A549 (cell line): ENCODE results near the gene EYA3. TPM values are rescaled to one million over a fixed set of nuclear protein-coding genes. Genes with fewer than 3 reads are reported as not detected.

Experiments
- ATAC-seq, 2 experiments: fragments of 200-7000 bp in 1 of 2; fragments of >200 bp in 1 of 2; cut with Nextera tagmentation in 1 of 2; cut with Tn5 transposase in 1 of 2; 3 replicates each; pipeline versions ENCODE4 v1.8.0 to v1.9.1; 2018 to 2020; ENCODE audit warnings: mild to moderate bottlenecking in 1 of 2, moderate library complexity in 1 of 2
- CTCF ChIA-PET: fragments of 300-600 bp; sonication (Branson Sonifier 250); formaldehyde crosslinking; extraction: SDS; loops from one replicate; lab custom pipeline; 2021; ENCODE audit warnings: antibody characterized with exemption, inconsistent platforms; lab: Yijun Ruan, JAX
- POLR2A ChIA-PET: fragments of 350-600 bp; formaldehyde crosslinking; extraction: SDS; loops from one replicate; lab custom pipeline; 2021; ENCODE audit warnings: antibody characterized with exemption, inconsistent platforms; lab: Yijun Ruan, JAX
- DNase-seq, 2 experiments: peaks; one replicate each; pipeline versions ENCODE4 v3.0.0 to v3.0.0-alpha.2; 2011 to 2016; ENCODE audit warnings: low read depth in 1 of 2, low spot score in 1 of 2
- FAIRE-seq: peaks from 2 replicates; lab custom pipeline; 2011; peaks lifted over from hg19 to GRCh38; lab: Jason Lieb, UNC
- H3K27ac ChIP-seq, 2 experiments: fragments of >200 bp; sonication (Bioruptor Twin); formaldehyde crosslinking; 3 replicates each; pipeline ENCODE4 v1.5.1; 2016 to 2017
- H3K4me1 ChIP-seq: fragments of >200 bp; sonication (Bioruptor Twin); formaldehyde crosslinking; 3 replicates; pipeline ENCODE4 v1.6.1; 2016
- H3K4me2 ChIP-seq: fragments of >200 bp; sonication (Bioruptor Twin); formaldehyde crosslinking; 3 replicates; pipeline ENCODE4 v1.6.1; 2016
- H3K4me3 ChIP-seq: fragments of >200 bp; sonication (Bioruptor Twin); formaldehyde crosslinking; 3 replicates; pipeline ENCODE4 v1.5.1; 2016
- H3K9me3 ChIP-seq: fragments of >200 bp; sonication (Bioruptor Twin); formaldehyde crosslinking; 3 replicates; pipeline ENCODE4 v1.6.1; 2016
- CBX8 ChIP-seq: fragments of 200-600 bp; sonication (generic); IDR thresholded peaks from 2 replicates; pipeline ENCODE4 v1.6.1; 2016
- CHD2 ChIP-seq: fragments of 150-350 bp; IDR thresholded peaks from 2 replicates; pipeline ENCODE4 v1.6.1; 2014; ENCODE audit warnings: low read length; ENCODE audit not compliant: partially characterized antibody
- CHD4 ChIP-seq: fragments of 200-600 bp; sonication (generic); IDR thresholded peaks from 2 replicates; pipeline ENCODE4 v1.6.1; 2016; ENCODE audit warnings: antibody characterized with exemption, mild to moderate bottlenecking, borderline replicate concordance
- EHF ChIP-seq: fragments of 250-450 bp; sonication (Bioruptor Pico); IDR thresholded peaks from 2 replicates; pipeline ENCODE4 v1.5.0; 2020; ENCODE audit warnings: mild to moderate bottlenecking
- EHMT2 ChIP-seq: fragments of 200-600 bp; sonication (generic); IDR thresholded peaks from 2 replicates; pipeline ENCODE4 v1.6.1; 2016; ENCODE audit warnings: antibody characterized with exemption, low read depth, mild to moderate bottlenecking, moderate library complexity
- ESRRA ChIP-seq: fragments of 150-350 bp; IDR thresholded peaks from 2 replicates; pipeline ENCODE4 v1.6.1; 2014; ENCODE audit warnings: mild to moderate bottlenecking, low read length, borderline replicate concordance
- FOSL2 ChIP-seq, 2 experiments: fragments of 450-650 bp in 1 of 2; fragments of >200 bp in 1 of 2; sonication (Bioruptor Twin) in 1 of 2; formaldehyde crosslinking; IDR thresholded peaks; 2 replicates each; pipeline versions ENCODE4 v1.5.0 to v1.6.1; 2016 to 2020; ENCODE audit warnings: mild to moderate bottlenecking in 1 of 2, moderate library complexity in 1 of 2
- GATA3 ChIP-seq: IDR thresholded peaks from 2 replicates; pipeline ENCODE4 v1.6.1; 2012; ENCODE audit warnings: borderline replicate concordance
- HOXA7 ChIP-seq: fragments of 250-450 bp; sonication (Bioruptor Pico); IDR thresholded peaks from 2 replicates; pipeline ENCODE4 v1.5.0; 2020; ENCODE audit warnings: mild to moderate bottlenecking, moderate library complexity
- HOXB13 ChIP-seq: fragments of 250-450 bp; sonication (Bioruptor Pico); IDR thresholded peaks from 2 replicates; pipeline ENCODE4 v1.5.0; 2020; ENCODE audit warnings: low read depth, mild to moderate bottlenecking, moderate library complexity
- HOXB5 ChIP-seq: fragments of 250-450 bp; sonication (Bioruptor Pico); IDR thresholded peaks from 2 replicates; pipeline ENCODE4 v1.5.0; 2020; ENCODE audit warnings: mild to moderate bottlenecking, moderate library complexity
- JUN ChIP-seq, 2 experiments: fragments of >200 bp; sonication (Bioruptor Twin); formaldehyde crosslinking; IDR thresholded peaks; 2 replicates in 1 of 2; 3 replicates in 1 of 2; pipeline ENCODE4 v1.6.1; 2016 to 2017
- JUNB ChIP-seq: fragments of >200 bp; sonication (Bioruptor Twin); formaldehyde crosslinking; IDR thresholded peaks from 2 replicates; pipeline ENCODE4 v1.6.1; 2016
- KDM1A ChIP-seq: fragments of 200-600 bp; sonication (generic); IDR thresholded peaks from 2 replicates; pipeline ENCODE4 v1.6.1; 2016; ENCODE audit warnings: low read depth, mild to moderate bottlenecking
- KDM5A ChIP-seq: fragments of 200-600 bp; sonication (generic); IDR thresholded peaks from 2 replicates; pipeline ENCODE4 v1.6.1; 2016; ENCODE audit warnings: antibody characterized with exemption, mild to moderate bottlenecking
- MYC ChIP-seq: IDR thresholded peaks from 2 replicates; pipeline ENCODE4 v1.6.1; 2012; ENCODE audit warnings: mild to moderate bottlenecking, inconsistent platforms, low read length, improper control_type of control experiment, borderline replicate concordance
- NPAS2 ChIP-seq: fragments of 250-450 bp; sonication (Bioruptor Pico); IDR thresholded peaks from 2 replicates; pipeline ENCODE4 v1.8.0; 2022; ENCODE audit warnings: mild to moderate bottlenecking, moderate library complexity, borderline replicate concordance
- NR3C1 ChIP-seq: fragments of >200 bp; sonication (Bioruptor Twin); formaldehyde crosslinking; IDR thresholded peaks from 3 replicates; pipeline ENCODE4 v1.6.1; 2017
- POLR2A ChIP-seq: IDR thresholded peaks from 2 replicates; pipeline ENCODE4 v1.6.1; 2012; ENCODE audit warnings: mild to moderate bottlenecking, low read length
- POLR2AphosphoS2 ChIP-seq: conservative IDR thresholded peaks from 2 replicates; pipeline ENCODE4 v1.6.1; 2012; ENCODE audit warnings: low read length, improper control_type of control experiment, inconsistent platforms
- RAD21 ChIP-seq, 2 experiments: fragments of >200 bp in 1 of 2; sonication (Bioruptor Twin) in 1 of 2; formaldehyde crosslinking in 1 of 2; IDR thresholded peaks in 1 of 2; conservative IDR thresholded peaks in 1 of 2; 2 replicates in 1 of 2; 3 replicates in 1 of 2; pipeline ENCODE4 v1.6.1; 2012 to 2018; ENCODE audit warnings: inconsistent platforms in 1 of 2
- RARB ChIP-seq: fragments of 250-450 bp; sonication (Bioruptor Pico); IDR thresholded peaks from 2 replicates; pipeline ENCODE4 v1.8.0; 2021; ENCODE audit warnings: mild to moderate bottlenecking, moderate library complexity
- RCOR1 ChIP-seq: fragments of 150-350 bp; IDR thresholded peaks from 2 replicates; pipeline ENCODE4 v1.6.1; 2014; ENCODE audit warnings: antibody characterized with exemption, low read length, low read depth
- RNF2 ChIP-seq: fragments of 200-600 bp; sonication (generic); IDR thresholded peaks from 2 replicates; pipeline ENCODE4 v1.6.1; 2016; ENCODE audit warnings: low read depth, mild to moderate bottlenecking, antibody characterized with exemption, moderate library complexity, borderline replicate concordance
- SREBF2 ChIP-seq: fragments of 450-650 bp; IDR thresholded peaks from 2 replicates; pipeline ENCODE4 v1.6.1; 2014; ENCODE audit warnings: mild to moderate bottlenecking, moderate library complexity
- ZNF302 ChIP-seq: fragments of 250-450 bp; sonication (Bioruptor Pico); IDR thresholded peaks from 2 replicates; pipeline ENCODE4 v1.9.0; 2021; ENCODE audit warnings: inconsistent platforms, mild to moderate bottlenecking, moderate library complexity
- WGBS: methylation state at CpG from one replicate; pipeline ENCODE4 v1.1.6; 2017; ENCODE audit errors: missing lambda C conversion rate; 5-methylcytosine and 5-hydroxymethylcytosine counted together
- polyA plus RNA-seq, 4 experiments: library from polyadenylated mRNA; depleted of rRNA in 3 of 4; stranded (reverse); fragments of >200 nt; fragmentation: RNase III in 1 of 4; extraction: RNeasy Plus Mini Kit Qiagen cat#74134 plus additional on column Dnase treatment in 1 of 4; gene quantifications; 2 replicates in 3 of 4; 3 replicates in 1 of 4; pipeline ENCODE4 v1.2.3, GENCODE V29; 2011 to 2017
- TF ChIP-seq, protein P1 (sequence below): fragments of 150-350 bp; IDR thresholded peaks from 2 replicates; pipeline ENCODE4 v1.6.1; 2014; ENCODE audit warnings: low read depth, mild to moderate bottlenecking, low read length
- TF ChIP-seq, protein P2 (sequence below): fragments of 250-450 bp; sonication (Bioruptor Pico); IDR thresholded peaks from 2 replicates; pipeline ENCODE4 v1.5.0; 2020; ENCODE audit warnings: low read depth, mild to moderate bottlenecking, moderate library complexity
- TF ChIP-seq, protein P3 (sequence below): fragments of >200 bp; sonication (Bioruptor Twin); formaldehyde crosslinking; IDR thresholded peaks from 2 replicates; pipeline ENCODE4 v1.6.1; 2016
- TF ChIP-seq, protein P4 (sequence below): fragments of 250-450 bp; sonication (Bioruptor Pico); IDR thresholded peaks from 2 replicates; pipeline ENCODE4 v1.5.0; 2021; ENCODE audit warnings: mild to moderate bottlenecking, moderate library complexity, borderline replicate concordance

EYA3 gene
- polyA plus RNA-seq, 2 of the 4 experiments (the other 2 are of a cell fraction) = 5.7 to 9.3 TPM

DNA sequence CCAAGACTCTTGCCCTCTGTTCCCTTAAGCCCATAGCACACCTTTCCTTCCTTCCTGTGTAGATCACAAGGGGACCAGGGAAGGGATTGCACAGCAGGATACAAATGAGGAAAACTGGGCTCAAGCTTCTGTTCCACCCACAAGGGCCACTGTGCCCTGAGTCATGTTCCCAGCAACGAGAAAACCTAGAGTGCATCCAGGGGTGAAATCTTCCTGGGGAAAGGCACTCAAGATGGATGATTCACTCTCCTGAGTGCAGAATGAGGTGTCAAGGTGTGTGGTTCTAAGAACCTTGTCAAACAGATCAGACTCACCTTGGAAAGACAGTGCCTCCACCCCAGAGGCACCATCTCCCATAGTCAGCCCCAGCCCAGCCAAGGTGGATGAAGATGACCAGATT is 40.7 kb upstream of the EYA3 start:
- Histone ChIP-seq H3K4me1 (peaks cover 8% of the 10 kb centered on the region), H3K4me3 (no peak overlapping the region), H3K4me2 (peak overlapping the region; percentile 42), H3K27ac (peak overlapping the region; percentile 62 to 78), H3K9me3 (no peaks in the 10 kb centered on the region)
- POLR2A ChIA-PET = no interaction called here
- TF ChIP-seq, protein P1, sequence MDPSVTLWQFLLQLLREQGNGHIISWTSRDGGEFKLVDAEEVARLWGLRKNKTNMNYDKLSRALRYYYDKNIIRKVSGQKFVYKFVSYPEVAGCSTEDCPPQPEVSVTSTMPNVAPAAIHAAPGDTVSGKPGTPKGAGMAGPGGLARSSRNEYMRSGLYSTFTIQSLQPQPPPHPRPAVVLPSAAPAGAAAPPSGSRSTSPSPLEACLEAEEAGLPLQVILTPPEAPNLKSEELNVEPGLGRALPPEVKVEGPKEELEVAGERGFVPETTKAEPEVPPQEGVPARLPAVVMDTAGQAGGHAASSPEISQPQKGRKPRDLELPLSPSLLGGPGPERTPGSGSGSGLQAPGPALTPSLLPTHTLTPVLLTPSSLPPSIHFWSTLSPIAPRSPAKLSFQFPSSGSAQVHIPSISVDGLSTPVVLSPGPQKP = no peak
- TF ChIP-seq RNF2 (no peak), GATA3 (no peak), EHMT2 (no peak), JUN (IDR thresholded peaks at IDR 0.05) (no peak), RARB (CRISPR knock-in tag) (no peak), CHD4 (no peak), FOSL2 (IDR thresholded peaks at IDR 0.05) (no peak), FOSL2 (CRISPR knock-in tag; IDR thresholded peaks at IDR 0.05) (no peak), NR3C1 (no peak), POLR2A (no peak), CBX8 (no peak), HOXB13 (CRISPR knock-in tag) (no peak), ESRRA (no peak), NPAS2 (no peak), ZNF302 (CRISPR knock-in tag) (no peak), EHF (no peak), KDM1A (no peak), JUNB (no peak)
- TF ChIP-seq, protein P2, sequence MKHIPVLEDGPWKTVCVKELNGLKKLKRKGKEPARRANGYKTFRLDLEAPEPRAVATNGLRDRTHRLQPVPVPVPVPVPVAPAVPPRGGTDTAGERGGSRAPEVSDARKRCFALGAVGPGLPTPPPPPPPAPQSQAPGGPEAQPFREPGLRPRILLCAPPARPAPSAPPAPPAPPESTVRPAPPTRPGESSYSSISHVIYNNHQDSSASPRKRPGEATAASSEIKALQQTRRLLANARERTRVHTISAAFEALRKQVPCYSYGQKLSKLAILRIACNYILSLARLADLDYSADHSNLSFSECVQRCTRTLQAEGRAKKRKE (CRISPR knock-in tag) = no peak
- TF ChIP-seq, protein P3, sequence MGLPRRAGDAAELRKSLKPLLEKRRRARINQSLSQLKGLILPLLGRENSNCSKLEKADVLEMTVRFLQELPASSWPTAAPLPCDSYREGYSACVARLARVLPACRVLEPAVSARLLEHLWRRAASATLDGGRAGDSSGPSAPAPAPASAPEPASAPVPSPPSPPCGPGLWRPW = no peak
- DNase-seq (peak in 1 of 2 experiments; percentile 55), ATAC-seq (peak; percentile 80 to 82), FAIRE-seq (no peak)
- CTCF ChIA-PET = no interaction called here
- WGBS = 0% methylated on average over 1 of the region's 1 CpG

DNA sequence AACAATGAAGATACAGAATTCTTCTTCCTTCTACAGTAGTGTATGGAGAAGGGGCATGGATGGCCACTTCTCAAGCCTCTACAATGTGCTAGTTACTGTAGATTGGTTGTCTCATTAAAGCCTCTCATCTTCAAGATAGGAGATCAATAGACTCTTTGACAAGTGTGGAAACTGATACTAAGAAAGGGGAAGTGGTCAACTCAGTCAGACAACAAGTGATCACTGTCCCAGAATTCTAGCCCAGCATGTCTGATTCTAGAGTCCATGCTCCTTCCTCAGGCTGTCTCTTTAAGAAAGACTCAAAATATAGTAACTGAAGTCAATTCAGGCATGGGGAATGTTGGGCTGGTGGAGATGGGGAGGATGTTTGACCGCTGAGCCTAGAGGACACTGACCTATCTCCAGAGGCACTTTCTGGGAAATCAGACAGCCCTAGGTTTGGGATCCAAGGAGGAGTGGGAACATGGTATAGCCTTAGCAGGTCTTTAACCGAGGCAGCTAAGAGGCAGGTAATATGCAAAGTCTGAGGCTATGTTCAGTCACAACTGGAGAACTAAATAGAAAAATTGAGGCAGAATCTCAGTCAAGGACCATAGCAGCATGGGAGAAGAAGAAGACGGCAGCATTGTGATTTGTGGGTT is 39.3 kb upstream of the EYA3 start:
- Histone ChIP-seq H3K27ac (peak overlapping the region in 1 of 2 experiments; percentile 33; a peak in 2 of 6 replicates), H3K4me3 (no peak overlapping the region), H3K4me1 (peaks cover 18% of the 10 kb centered on the region), H3K4me2 (no peak overlapping the region), H3K9me3 (no peaks in the 10 kb centered on the region)
- FAIRE-seq (no peak), DNase-seq (no peak), ATAC-seq (no peak)
- ChIA-PET CTCF (no interaction called here), POLR2A (no interaction called here)
- 58% methylated on average over 3 of the region's 3 CpGs for WGBS
- TF ChIP-seq KDM5A = no peak
- no peak for TF ChIP-seq SREBF2
- TF ChIP-seq RCOR1 = no peak
- TF ChIP-seq, protein P4, sequence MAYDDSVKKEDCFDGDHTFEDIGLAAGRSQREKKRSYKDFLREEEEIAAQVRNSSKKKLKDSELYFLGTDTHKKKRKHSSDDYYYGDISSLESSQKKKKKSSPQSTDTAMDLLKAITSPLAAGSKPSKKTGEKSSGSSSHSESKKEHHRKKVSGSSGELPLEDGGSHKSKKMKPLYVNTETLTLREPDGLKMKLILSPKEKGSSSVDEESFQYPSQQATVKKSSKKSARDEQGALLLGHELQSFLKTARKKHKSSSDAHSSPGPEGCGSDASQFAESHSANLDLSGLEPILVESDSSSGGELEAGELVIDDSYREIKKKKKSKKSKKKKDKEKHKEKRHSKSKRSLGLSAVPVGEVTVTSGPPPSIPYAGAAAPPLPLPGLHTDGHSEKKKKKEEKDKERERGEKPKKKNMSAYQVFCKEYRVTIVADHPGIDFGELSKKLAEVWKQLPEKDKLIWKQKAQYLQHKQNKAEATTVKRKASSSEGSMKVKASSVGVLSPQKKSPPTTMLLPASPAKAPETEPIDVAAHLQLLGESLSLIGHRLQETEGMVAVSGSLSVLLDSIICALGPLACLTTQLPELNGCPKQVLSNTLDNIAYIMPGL (CRISPR knock-in tag) = no peak
- no peak for TF ChIP-seq NPAS2
- TF ChIP-seq ESRRA = no peak
- no peak for TF ChIP-seq HOXA7 (CRISPR knock-in tag)
- TF ChIP-seq POLR2AphosphoS2 = no peak
- no peak for TF ChIP-seq CHD2
- TF ChIP-seq JUN (IDR thresholded peaks at IDR 0.05) = no peak
- TF ChIP-seq MYC = no peak
- no peak for TF ChIP-seq HOXB5
- TF ChIP-seq RARB (CRISPR knock-in tag) = no peak
- no peak for TF ChIP-seq RAD21 (conservative IDR thresholded peaks at IDR 0.05 in 1 of 2, IDR thresholded peaks at IDR 0.05 in 1 of 2)
